HepG2 (cell line): Measurements from ENCODE around the gene BACH2. TPM values are rescaled to one million over a fixed set of nuclear protein-coding genes. Genes with fewer than 3 reads are reported as not detected.

Experiments used
- ATAC-seq: fragments of 200-7000 bp; cut with Tn5 transposase; 3 replicates; pipeline ENCODE4 v1.9.1; 2020; ENCODE audit warnings: mild to moderate bottlenecking, moderate library complexity
- BruUV-seq: library from RNA; stranded (reverse); fragments of 400-500 nt; replicated peaks from 2 replicates; lab custom pipeline; 2021; lab: Mats Ljungman, UMichigan
- CTCF ChIA-PET: fragments of 300-600 bp; formaldehyde crosslinking; extraction: SDS; loops from one replicate; lab custom pipeline; 2021; ENCODE audit warnings: low total read pairs, inconsistent platforms, low intra/inter-chr PET ratio; lab: Yijun Ruan, JAX
- POLR2A ChIA-PET: fragments of 350-600 bp; sonication (Branson Sonifier 250); formaldehyde crosslinking; loops from one replicate; lab custom pipeline; 2020; ENCODE audit warnings: antibody characterized with exemption, inconsistent platforms; lab: Yijun Ruan, JAX
- DNase-seq: peaks from one replicate; pipeline ENCODE4 v3.0.0-alpha.2; 2015; ENCODE audit warnings: low spot score
- FAIRE-seq: peaks from 3 replicates; lab custom pipeline; 2011; peaks lifted over from hg19 to GRCh38; lab: Jason Lieb, UNC
- H2AFZ ChIP-seq: one replicate; pipeline ENCODE4 v1.6.1; 2011; ENCODE audit warnings: low read length, inconsistent platforms
- H3K27ac ChIP-seq: fragments of 300-600 bp; 3 replicates; pipeline ENCODE4 v1.8.0; 2011; ENCODE audit warnings: mixed run types, mild to moderate bottlenecking, mixed read lengths, low read length, inconsistent platforms; ENCODE audit not compliant: insufficient read depth; ENCODE audit errors: extremely low read length
- H3K27me3 ChIP-seq, 2 experiments: fragments of 200-600 bp in 1 of 2; 2 replicates in 1 of 2; 3 replicates in 1 of 2; pipeline versions ENCODE4 v1.6.0 to v1.8.0; 2011; ENCODE audit warnings: low read length in 2 of 2, mild to moderate bottlenecking in 2 of 2, moderate library complexity in 2 of 2, inconsistent platforms in 1 of 2; ENCODE audit not compliant: insufficient read depth in 2 of 2, control insufficient read depth in 1 of 2
- H3K36me3 ChIP-seq, 2 experiments: fragments of 200-600 bp in 1 of 2; replicated peaks in 1 of 2; 2 replicates in 1 of 2; 3 replicates in 1 of 2; pipeline versions ENCODE4 v1.5.1 to v1.8.0; 2011; ENCODE audit warnings: low read length in 2 of 2, inconsistent platforms in 1 of 2; ENCODE audit not compliant: insufficient read depth in 2 of 2, control insufficient read depth in 1 of 2
- H3K4me1 ChIP-seq: 2 replicates; pipeline ENCODE4 v1.5.1; 2012; ENCODE audit warnings: low read length, inconsistent platforms; ENCODE audit not compliant: insufficient read depth
- H3K4me2 ChIP-seq: 2 replicates; pipeline ENCODE4 v1.6.0; 2011; ENCODE audit warnings: low read depth, low read length, inconsistent platforms
- H3K4me3 ChIP-seq, 3 experiments: fragments of 200-600 bp in 1 of 3; sonication (generic), shearing (Covaris generic) in 1 of 3; replicated peaks in 1 of 3; 2 replicates each; pipeline ENCODE4 v1.5.1; 2011 to 2016; ENCODE audit warnings: low read length in 3 of 3, inconsistent platforms in 2 of 3, low read depth in 2 of 3, mild to moderate bottlenecking in 2 of 3, control low read depth in 1 of 3, mixed read lengths in 1 of 3; ENCODE audit not compliant: insufficient read depth in 1 of 3
- H3K79me2 ChIP-seq: one replicate; pipeline ENCODE4 v1.6.1; 2011; ENCODE audit warnings: low read length, inconsistent platforms; ENCODE audit not compliant: insufficient read depth
- H3K9ac ChIP-seq: 2 replicates; pipeline ENCODE4 v1.6.0; 2011; ENCODE audit warnings: mild to moderate bottlenecking, low read depth, low read length, inconsistent platforms; ENCODE audit not compliant: insufficient read depth
- H3K9me3 ChIP-seq: 2 replicates; pipeline ENCODE4 v1.5.1; 2012; ENCODE audit warnings: mild to moderate bottlenecking, low read length
- H4K20me1 ChIP-seq: 2 replicates; pipeline ENCODE4 v1.6.0; 2011; ENCODE audit warnings: inconsistent platforms, mild to moderate bottlenecking, low read length, moderate library complexity; ENCODE audit not compliant: insufficient read depth
- BHLHE40 ChIP-seq: IDR thresholded peaks from 2 replicates; pipeline ENCODE4 v1.6.1; 2011; ENCODE audit warnings: low read length, improper control_type of control experiment
- CAMTA2 ChIP-seq: sonication (generic); formaldehyde crosslinking; IDR thresholded peaks from 2 replicates; pipeline ENCODE4 v1.4.0; 2020; ENCODE audit warnings: mild to moderate bottlenecking, missing genetic modification reagents, borderline replicate concordance
- ESRRA ChIP-seq: sonication (generic); formaldehyde crosslinking; IDR thresholded peaks from 2 replicates; pipeline ENCODE4 v1.5.1; 2020; ENCODE audit warnings: mild to moderate bottlenecking, low read depth, missing genetic modification reagents
- MATR3 ChIP-seq: sonication (generic); formaldehyde crosslinking; IDR thresholded peaks from 2 replicates; pipeline ENCODE4 v1.4.0; 2020; ENCODE audit warnings: missing genetic modification reagents
- MIER2 ChIP-seq: IDR thresholded peaks from 2 replicates; pipeline ENCODE4 v1.6.1; 2016; ENCODE audit warnings: missing biosample characterization, missing genetic modification reagents
- RORA ChIP-seq: sonication (generic); formaldehyde crosslinking; IDR thresholded peaks from 2 replicates; pipeline ENCODE4 v1.5.0; 2020; ENCODE audit warnings: mild to moderate bottlenecking, missing genetic modification reagents, moderate library complexity
- RXRB ChIP-seq: IDR thresholded peaks from 2 replicates; pipeline ENCODE4 v1.6.1; 2016; ENCODE audit warnings: borderline replicate concordance, missing genetic modification reagents, missing compliant biosample characterization
- SKI ChIP-seq: fragments of 450-650 bp; IDR thresholded peaks from one replicate; pipeline ENCODE4 v1.6.1; 2018; ENCODE audit warnings: mild to moderate bottlenecking; ENCODE audit not compliant: partially characterized antibody
- ZBTB20 ChIP-seq: sonication (generic); formaldehyde crosslinking; IDR thresholded peaks from 2 replicates; pipeline ENCODE4 v1.8.1; 2023; ENCODE audit warnings: missing genetic modification reagents, low read depth, mild to moderate bottlenecking, borderline replicate concordance
- ZFP41 ChIP-seq: sonication (generic); formaldehyde crosslinking; IDR thresholded peaks from 2 replicates; pipeline ENCODE4 v1.4.0; 2020; ENCODE audit warnings: mild to moderate bottlenecking, missing genetic modification reagents, borderline replicate concordance
- ZNF326 ChIP-seq: sonication (generic); formaldehyde crosslinking; IDR thresholded peaks from 2 replicates; pipeline ENCODE4 v1.4.0; 2020; ENCODE audit warnings: missing genetic modification reagents, borderline replicate concordance
- ZNF607 ChIP-seq: sonication (generic); formaldehyde crosslinking; IDR thresholded peaks from 2 replicates; pipeline ENCODE4 v1.5.1; 2020; ENCODE audit warnings: missing genetic modification reagents, mild to moderate bottlenecking, borderline replicate concordance
- ZNF761 ChIP-seq: sonication (generic); formaldehyde crosslinking; conservative IDR thresholded peaks from 2 replicates; pipeline ENCODE4 v1.4.0; 2020; ENCODE audit warnings: mild to moderate bottlenecking, missing genetic modification reagents
- WGBS: methylation state at CpG from one replicate; pipeline ENCODE4 v1.1.6; 2017; ENCODE audit warnings: low lambda C conversion rate; 5-methylcytosine and 5-hydroxymethylcytosine counted together
- in situ Hi-C: cut with HindIII; loops from 2 replicates; pipeline ENCODE4 v1.10.0; 2017; ENCODE audit warnings: low pct_unique_long_range_greater_than_20kb; ENCODE audit not compliant: extremely low pct_ligation_motif_present
- intact Hi-C: fragments of 100-400 bp; cut with micrococcal nuclease; formaldehyde crosslinking; loops from one replicate; pipeline ENCODE4 v1.10.0; 2022; ENCODE audit not compliant: unreplicated experiment
- polyA plus RNA-seq, 8 experiments: library from polyadenylated mRNA; depleted of rRNA in 3 of 8; stranded (reverse) in 7 of 8; unstranded in 1 of 8; fragments of >200 nt; fragmentation: Illumina TruSeq in 4 of 8; extraction: Trizol in 4 of 8; gene quantifications; 2 replicates each; pipeline versions ENCODE4 v1.2.1 to v1.2.3, GENCODE V29; 2011 to 2016; ENCODE audit warnings: low read depth in 4 of 8, missing spikeins in 1 of 8, mixed read lengths in 1 of 8; ENCODE audit not compliant: insufficient read depth in 1 of 8
- total RNA-seq, 5 experiments: library from RNA; depleted of rRNA; stranded (reverse); fragments of >200 nt; fragmentation: Illumina TruSeq; extraction: Trizol; gene quantifications; 2 replicates each; pipeline ENCODE4 v1.2.3, GENCODE V29; 2016; ENCODE audit warnings: low read depth in 1 of 5
- TF ChIP-seq, protein P1 (sequence below): sonication (generic); formaldehyde crosslinking; IDR thresholded peaks from 2 replicates; pipeline ENCODE4 v1.5.1; 2020; ENCODE audit warnings: mild to moderate bottlenecking, missing genetic modification reagents, moderate library complexity
- TF ChIP-seq, protein P2 (sequence below): sonication (generic); formaldehyde crosslinking; IDR thresholded peaks from 2 replicates; pipeline ENCODE4 v1.5.0; 2020; ENCODE audit warnings: missing genetic modification reagents
- TF ChIP-seq, protein P3 (sequence below): sonication (generic); formaldehyde crosslinking; IDR thresholded peaks from 2 replicates; pipeline ENCODE4 v1.4.0; 2020; ENCODE audit warnings: missing genetic modification reagents
- TF ChIP-seq, protein P4 (sequence below): sonication (generic); formaldehyde crosslinking; IDR thresholded peaks from 2 replicates; pipeline ENCODE4 v1.5.0; 2020; ENCODE audit warnings: mild to moderate bottlenecking, missing genetic modification reagents, moderate library complexity

BACH2 gene
- total and polyA plus RNA-seq, 2 of the 13 experiments (the other 11 are each of a cell fraction or from before 2014, with no cell fraction given): 0.01 TPM; not detected in 1

DNA sequence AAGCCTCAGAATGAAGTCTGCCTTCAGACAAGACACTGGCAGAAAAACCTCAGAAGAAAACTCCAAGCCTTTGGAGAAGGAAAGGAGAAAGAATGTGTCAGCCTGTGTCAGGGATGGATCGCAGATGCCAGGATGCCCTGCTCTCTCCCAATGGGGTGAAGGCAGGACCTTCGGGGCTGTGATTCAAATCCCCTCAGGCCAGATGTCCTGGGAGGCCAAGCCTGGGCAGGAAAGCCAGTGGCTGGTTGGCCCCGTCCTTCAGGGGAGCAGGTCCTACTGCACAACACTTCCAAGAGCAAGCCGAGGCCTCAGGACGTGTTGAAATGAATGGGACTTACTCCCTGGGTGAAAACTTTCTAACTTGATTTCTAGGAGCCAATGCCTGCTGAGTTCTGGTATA, 365.9 kb downstream of the BACH2 start:
- H3K27ac ChIP-seq: no peak overlapping the region
- ATAC-seq (no peak), DNase-seq (no peak), FAIRE-seq (no peak)
- H3K36me3 ChIP-seq: no peaks in the 10 kb centered on the region
- H3K4me3 ChIP-seq: no peak overlapping the region
- H3K27me3 ChIP-seq: peaks cover 2 to 47% of the 10 kb centered on the region in 2 experiments; a peak in 3 of 5 replicates
- no peaks in the 10 kb centered on the region for H3K4me1 ChIP-seq
- H3K9ac ChIP-seq: no peak overlapping the region
- H4K20me1 ChIP-seq: no peaks in the 10 kb centered on the region
- ChIA-PET CTCF (no interaction called here), POLR2A (no interaction called here)
- intact Hi-C loops (no loop called here), in situ Hi-C loops (no loop called here)
- no peak overlapping the region for H3K4me2 ChIP-seq
- WGBS: 0% methylated on average over 3 of the region's 5 CpGs
- H2AFZ ChIP-seq: no peak overlapping the region
- no peaks in the 10 kb centered on the region for H3K9me3 ChIP-seq
- BruUV-seq: no TSS peak
- H3K79me2 ChIP-seq: no peaks in the 10 kb centered on the region
- TF ChIP-seq RORA (no peak), CAMTA2 (CRISPR knock-in tag) (no peak), ZBTB20 (CRISPR knock-in tag) (no peak), ESRRA (CRISPR knock-in tag) (no peak), MATR3 (CRISPR knock-in tag) (no peak), ZNF761 (CRISPR knock-in tag) (no peak), RXRB (CRISPR knock-in tag) (no peak), MIER2 (CRISPR knock-in tag) (no peak), SKI (no peak), ZFP41 (CRISPR knock-in tag) (no peak), ZNF326 (no peak), ZNF607 (no peak), BHLHE40 (no peak)
- TF ChIP-seq, protein P1, sequence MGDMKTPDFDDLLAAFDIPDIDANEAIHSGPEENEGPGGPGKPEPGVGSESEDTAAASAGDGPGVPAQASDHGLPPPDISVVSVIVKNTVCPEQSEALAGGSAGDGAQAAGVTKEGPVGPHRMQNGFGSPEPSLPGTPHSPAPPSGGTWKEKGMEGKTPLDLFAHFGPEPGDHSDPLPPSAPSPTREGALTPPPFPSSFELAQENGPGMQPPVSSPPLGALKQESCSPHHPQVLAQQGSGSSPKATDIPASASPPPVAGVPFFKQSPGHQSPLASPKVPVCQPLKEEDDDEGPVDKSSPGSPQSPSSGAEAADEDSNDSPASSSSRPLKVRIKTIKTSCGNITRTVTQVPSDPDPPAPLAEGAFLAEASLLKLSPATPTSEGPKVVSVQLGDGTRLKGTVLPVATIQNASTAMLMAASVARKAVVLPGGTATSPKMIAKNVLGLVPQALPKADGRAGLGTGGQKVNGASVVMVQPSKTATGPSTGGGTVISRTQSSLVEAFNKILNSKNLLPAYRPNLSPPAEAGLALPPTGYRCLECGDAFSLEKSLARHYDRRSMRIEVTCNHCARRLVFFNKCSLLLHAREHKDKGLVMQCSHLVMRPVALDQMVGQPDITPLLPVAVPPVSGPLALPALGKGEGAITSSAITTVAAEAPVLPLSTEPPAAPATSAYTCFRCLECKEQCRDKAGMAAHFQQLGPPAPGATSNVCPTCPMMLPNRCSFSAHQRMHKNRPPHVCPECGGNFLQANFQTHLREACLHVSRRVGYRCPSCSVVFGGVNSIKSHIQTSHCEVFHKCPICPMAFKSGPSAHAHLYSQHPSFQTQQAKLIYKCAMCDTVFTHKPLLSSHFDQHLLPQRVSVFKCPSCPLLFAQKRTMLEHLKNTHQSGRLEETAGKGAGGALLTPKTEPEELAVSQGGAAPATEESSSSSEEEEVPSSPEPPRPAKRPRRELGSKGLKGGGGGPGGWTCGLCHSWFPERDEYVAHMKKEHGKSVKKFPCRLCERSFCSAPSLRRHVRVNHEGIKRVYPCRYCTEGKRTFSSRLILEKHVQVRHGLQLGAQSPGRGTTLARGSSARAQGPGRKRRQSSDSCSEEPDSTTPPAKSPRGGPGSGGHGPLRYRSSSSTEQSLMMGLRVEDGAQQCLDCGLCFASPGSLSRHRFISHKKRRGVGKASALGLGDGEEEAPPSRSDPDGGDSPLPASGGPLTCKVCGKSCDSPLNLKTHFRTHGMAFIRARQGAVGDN (CRISPR knock-in tag): no peak
- TF ChIP-seq, protein P2, sequence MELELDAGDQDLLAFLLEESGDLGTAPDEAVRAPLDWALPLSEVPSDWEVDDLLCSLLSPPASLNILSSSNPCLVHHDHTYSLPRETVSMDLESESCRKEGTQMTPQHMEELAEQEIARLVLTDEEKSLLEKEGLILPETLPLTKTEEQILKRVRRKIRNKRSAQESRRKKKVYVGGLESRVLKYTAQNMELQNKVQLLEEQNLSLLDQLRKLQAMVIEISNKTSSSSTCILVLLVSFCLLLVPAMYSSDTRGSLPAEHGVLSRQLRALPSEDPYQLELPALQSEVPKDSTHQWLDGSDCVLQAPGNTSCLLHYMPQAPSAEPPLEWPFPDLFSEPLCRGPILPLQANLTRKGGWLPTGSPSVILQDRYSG (CRISPR knock-in tag): no peak
- TF ChIP-seq, protein P3, sequence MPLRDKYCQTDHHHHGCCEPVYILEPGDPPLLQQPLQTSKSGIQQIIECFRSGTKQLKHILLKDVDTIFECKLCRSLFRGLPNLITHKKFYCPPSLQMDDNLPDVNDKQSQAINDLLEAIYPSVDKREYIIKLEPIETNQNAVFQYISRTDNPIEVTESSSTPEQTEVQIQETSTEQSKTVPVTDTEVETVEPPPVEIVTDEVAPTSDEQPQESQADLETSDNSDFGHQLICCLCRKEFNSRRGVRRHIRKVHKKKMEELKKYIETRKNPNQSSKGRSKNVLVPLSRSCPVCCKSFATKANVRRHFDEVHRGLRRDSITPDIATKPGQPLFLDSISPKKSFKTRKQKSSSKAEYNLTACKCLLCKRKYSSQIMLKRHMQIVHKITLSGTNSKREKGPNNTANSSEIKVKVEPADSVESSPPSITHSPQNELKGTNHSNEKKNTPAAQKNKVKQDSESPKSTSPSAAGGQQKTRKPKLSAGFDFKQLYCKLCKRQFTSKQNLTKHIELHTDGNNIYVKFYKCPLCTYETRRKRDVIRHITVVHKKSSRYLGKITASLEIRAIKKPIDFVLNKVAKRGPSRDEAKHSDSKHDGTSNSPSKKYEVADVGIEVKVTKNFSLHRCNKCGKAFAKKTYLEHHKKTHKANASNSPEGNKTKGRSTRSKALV (CRISPR knock-in tag): no peak
- TF ChIP-seq, protein P4, sequence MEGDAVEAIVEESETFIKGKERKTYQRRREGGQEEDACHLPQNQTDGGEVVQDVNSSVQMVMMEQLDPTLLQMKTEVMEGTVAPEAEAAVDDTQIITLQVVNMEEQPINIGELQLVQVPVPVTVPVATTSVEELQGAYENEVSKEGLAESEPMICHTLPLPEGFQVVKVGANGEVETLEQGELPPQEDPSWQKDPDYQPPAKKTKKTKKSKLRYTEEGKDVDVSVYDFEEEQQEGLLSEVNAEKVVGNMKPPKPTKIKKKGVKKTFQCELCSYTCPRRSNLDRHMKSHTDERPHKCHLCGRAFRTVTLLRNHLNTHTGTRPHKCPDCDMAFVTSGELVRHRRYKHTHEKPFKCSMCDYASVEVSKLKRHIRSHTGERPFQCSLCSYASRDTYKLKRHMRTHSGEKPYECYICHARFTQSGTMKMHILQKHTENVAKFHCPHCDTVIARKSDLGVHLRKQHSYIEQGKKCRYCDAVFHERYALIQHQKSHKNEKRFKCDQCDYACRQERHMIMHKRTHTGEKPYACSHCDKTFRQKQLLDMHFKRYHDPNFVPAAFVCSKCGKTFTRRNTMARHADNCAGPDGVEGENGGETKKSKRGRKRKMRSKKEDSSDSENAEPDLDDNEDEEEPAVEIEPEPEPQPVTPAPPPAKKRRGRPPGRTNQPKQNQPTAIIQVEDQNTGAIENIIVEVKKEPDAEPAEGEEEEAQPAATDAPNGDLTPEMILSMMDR (CRISPR knock-in tag): no peak
